PFSK-1 (cell line): ENCODE results near the gene COG7.

Experiments used
- FOXP2 ChIP-seq: optimal IDR thresholded peaks from 2 replicates; pipeline ENCODE3; 2011; ENCODE audit warnings: borderline replicate concordance, control low read depth, inconsistent platforms; ENCODE audit not compliant: insufficient read depth; ENCODE audit errors: extremely low read length, extremely low read depth
- POLR2AphosphoS5 ChIP-seq: IDR thresholded peaks from 2 replicates; pipeline ENCODE4 v1.6.1; 2012; ENCODE audit warnings: low read depth, mild to moderate bottlenecking, control low read depth, low read length, moderate library complexity
- REST ChIP-seq, 2 experiments: IDR thresholded peaks; 2 replicates each; pipeline versions ENCODE4 v1.6.1 to v1.8.0; 2011 to 2012; ENCODE audit warnings: low read depth in 2 of 2, low read length in 2 of 2, control low read depth in 1 of 2, inconsistent platforms in 1 of 2, mild to moderate bottlenecking in 1 of 2, moderate library complexity in 1 of 2; ENCODE audit not compliant: insufficient read depth in 1 of 2
- SIN3A ChIP-seq: IDR thresholded peaks from 2 replicates; pipeline ENCODE4 v1.6.1; 2012; ENCODE audit warnings: mild to moderate bottlenecking, low read length, moderate library complexity, borderline replicate concordance; ENCODE audit not compliant: insufficient read depth
- TAF1 ChIP-seq: IDR thresholded peaks from 2 replicates; pipeline ENCODE4 v1.6.1; 2012; ENCODE audit warnings: low read length, control low read depth, borderline replicate concordance; ENCODE audit not compliant: insufficient read depth

The COG7 gene

GRCh38 chr16:23359092-23359760 is 93.8 kb downstream of the COG7 start:
- TF ChIP-seq REST (IDR thresholded peaks at IDR 0.05; ENCODE audit: insufficient read depth in 1 of 2, low read depth in 2 of 2, low read length in 2 of 2) (no peak), SIN3A (no peak), FOXP2 (no peak), POLR2AphosphoS5 (no peak), TAF1 (no peak)

- TF ChIP-seq TAF1 (no peak), REST (IDR thresholded peaks at IDR 0.05; ENCODE audit: insufficient read depth in 1 of 2, low read depth in 2 of 2, low read length in 2 of 2) (no peak), FOXP2 (no peak), POLR2AphosphoS5 (no peak), SIN3A (no peak)
These were observed 95.2 kb downstream of the COG7 start for GRCh38 chr16:23357761-23358290.

- TF ChIP-seq POLR2AphosphoS5 (no peak), SIN3A (no peak), REST (IDR thresholded peaks at IDR 0.05; ENCODE audit: insufficient read depth in 1 of 2, low read depth in 2 of 2, low read length in 2 of 2) (no peak), TAF1 (no peak), FOXP2 (no peak)
These were observed 96.0 kb downstream of the COG7 start for GRCh38 chr16:23356941-23357340.

- TF ChIP-seq SIN3A, result no peak
- TF ChIP-seq FOXP2, result no peak
These were observed 97.8 kb downstream of the COG7 start for GRCh38 chr16:23355106-23355670.

GRCh38 chr16:23354246-23354645 is 98.7 kb downstream of the COG7 start:
- no peak for TF ChIP-seq SIN3A
- TF ChIP-seq POLR2AphosphoS5, result no peak
- TF ChIP-seq TAF1, result no peak
- no peak for TF ChIP-seq REST (IDR thresholded peaks at IDR 0.05; ENCODE audit: insufficient read depth in 1 of 2, low read depth in 2 of 2, low read length in 2 of 2)
- no peak for TF ChIP-seq FOXP2
